Cardiac muscle cell (in vitro differentiated cells and primary cell): ENCODE measurements around the gene HDDC3. TPM values are rescaled to one million over a fixed set of nuclear protein-coding genes. Genes with fewer than 3 reads are reported as not detected.

ENCODE experiments used
- DNase-seq, 2 donors: peaks; one replicate each; pipeline versions ENCODE4 v3.0.0 to v3.0.0-alpha.2; 2010 to 2017; ENCODE audit warnings: low read depth in 1 of 2, low spot score in 1 of 2
- H3K27ac ChIP-seq: fragments of 200-600 bp; sonication (generic); 2 replicates; pipeline ENCODE4 v1.5.1; 2016
- H3K27me3 ChIP-seq: fragments of 200-600 bp; sonication (generic); 2 replicates; pipeline ENCODE4 v1.6.0; 2016; ENCODE audit warnings: control low read depth
- H3K36me3 ChIP-seq: fragments of 200-600 bp; sonication (generic); 2 replicates; pipeline ENCODE4 v1.5.1; 2016; ENCODE audit warnings: control low read depth
- H3K4me1 ChIP-seq: fragments of 200-600 bp; sonication (generic); 2 replicates; pipeline ENCODE4 v1.8.1; 2017; ENCODE audit warnings: low read depth, mild to moderate bottlenecking, mixed run types
- H3K4me3 ChIP-seq: fragments of 200-600 bp; sonication (generic); 2 replicates; pipeline ENCODE4 v1.5.1; 2016; ENCODE audit warnings: mild to moderate bottlenecking
- H3K9me3 ChIP-seq: fragments of 200-600 bp; sonication (generic); 2 replicates; pipeline ENCODE4 v1.5.1; 2017; ENCODE audit warnings: low read depth, mild to moderate bottlenecking, control low read depth
- polyA plus RNA-seq: library from polyadenylated mRNA; unstranded; fragments of >200 nt; fragmentation: Nextera tagmentation; extraction: Ambion mirVana; gene quantifications from 2 replicates; pipeline ENCODE4 v1.2.1, GENCODE V29; 2016
- total RNA-seq: library from RNA; depleted of rRNA; stranded (reverse); fragments of >200 nt; gene quantifications from 2 replicates; pipeline ENCODE4 v1.2.3, GENCODE V29; 2016
- TF ChIP-seq, protein P1 (sequence below): IDR thresholded peaks from 2 replicates; pipeline ENCODE4 v1.5.1; 2012; ENCODE audit warnings: low read depth, mild to moderate bottlenecking, low read length

Gene HDDC3
- total and polyA plus RNA-seq, 2 experiments from 2014 or later = 22.5 to 32.5 TPM

DNA sequence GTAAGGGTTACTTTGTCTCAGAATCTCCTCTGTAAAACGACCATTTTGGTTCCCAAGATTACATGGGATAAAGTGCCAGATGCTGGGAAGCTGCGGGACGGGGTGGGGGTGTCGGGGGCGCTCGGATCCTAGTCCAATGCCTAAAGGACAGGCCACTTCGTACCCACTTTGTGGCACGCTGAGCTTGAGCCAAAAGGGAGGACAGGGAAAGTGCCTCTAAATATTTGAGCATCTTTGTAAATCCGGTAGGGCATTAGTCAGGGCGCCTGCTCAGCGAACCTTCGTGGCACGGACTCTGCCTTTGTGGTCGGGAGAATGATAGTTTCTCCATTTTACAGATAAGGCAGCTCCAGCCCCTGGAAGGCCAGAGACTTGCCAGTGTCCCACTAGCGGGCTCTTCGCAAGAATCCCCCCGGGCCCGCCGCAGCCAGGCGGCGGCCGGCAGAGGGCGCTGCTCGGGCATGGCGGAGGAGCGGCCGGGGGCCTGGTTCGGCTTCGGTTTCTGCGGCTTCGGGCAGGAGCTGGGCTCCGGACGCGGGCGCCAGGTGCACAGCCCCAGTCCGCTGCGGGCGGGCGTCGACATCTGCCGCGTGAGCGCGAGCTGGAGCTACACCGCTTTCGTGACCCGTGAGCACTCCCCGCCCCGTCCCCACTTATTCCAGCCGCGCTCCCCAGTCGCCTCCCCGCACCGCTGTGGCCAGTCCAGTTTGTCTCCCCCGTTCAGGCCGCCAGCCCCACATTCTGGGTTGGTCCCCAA lies 24.1 kb upstream of the HDDC3 start:
- TF ChIP-seq, protein P1, sequence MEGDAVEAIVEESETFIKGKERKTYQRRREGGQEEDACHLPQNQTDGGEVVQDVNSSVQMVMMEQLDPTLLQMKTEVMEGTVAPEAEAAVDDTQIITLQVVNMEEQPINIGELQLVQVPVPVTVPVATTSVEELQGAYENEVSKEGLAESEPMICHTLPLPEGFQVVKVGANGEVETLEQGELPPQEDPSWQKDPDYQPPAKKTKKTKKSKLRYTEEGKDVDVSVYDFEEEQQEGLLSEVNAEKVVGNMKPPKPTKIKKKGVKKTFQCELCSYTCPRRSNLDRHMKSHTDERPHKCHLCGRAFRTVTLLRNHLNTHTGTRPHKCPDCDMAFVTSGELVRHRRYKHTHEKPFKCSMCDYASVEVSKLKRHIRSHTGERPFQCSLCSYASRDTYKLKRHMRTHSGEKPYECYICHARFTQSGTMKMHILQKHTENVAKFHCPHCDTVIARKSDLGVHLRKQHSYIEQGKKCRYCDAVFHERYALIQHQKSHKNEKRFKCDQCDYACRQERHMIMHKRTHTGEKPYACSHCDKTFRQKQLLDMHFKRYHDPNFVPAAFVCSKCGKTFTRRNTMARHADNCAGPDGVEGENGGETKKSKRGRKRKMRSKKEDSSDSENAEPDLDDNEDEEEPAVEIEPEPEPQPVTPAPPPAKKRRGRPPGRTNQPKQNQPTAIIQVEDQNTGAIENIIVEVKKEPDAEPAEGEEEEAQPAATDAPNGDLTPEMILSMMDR = peak; percentile 98
- Histone ChIP-seq H3K4me3 (peak overlapping the region; percentile 41), H3K4me1 (peaks cover 9% of the 10 kb centered on the region), H3K36me3 (peaks cover 9% of the 10 kb centered on the region), H3K27me3 (no peaks in the 10 kb centered on the region), H3K9me3 (no peaks in the 10 kb centered on the region), H3K27ac (no peak overlapping the region)
- DNase-seq = peak; percentile 84 to 85

DNA sequence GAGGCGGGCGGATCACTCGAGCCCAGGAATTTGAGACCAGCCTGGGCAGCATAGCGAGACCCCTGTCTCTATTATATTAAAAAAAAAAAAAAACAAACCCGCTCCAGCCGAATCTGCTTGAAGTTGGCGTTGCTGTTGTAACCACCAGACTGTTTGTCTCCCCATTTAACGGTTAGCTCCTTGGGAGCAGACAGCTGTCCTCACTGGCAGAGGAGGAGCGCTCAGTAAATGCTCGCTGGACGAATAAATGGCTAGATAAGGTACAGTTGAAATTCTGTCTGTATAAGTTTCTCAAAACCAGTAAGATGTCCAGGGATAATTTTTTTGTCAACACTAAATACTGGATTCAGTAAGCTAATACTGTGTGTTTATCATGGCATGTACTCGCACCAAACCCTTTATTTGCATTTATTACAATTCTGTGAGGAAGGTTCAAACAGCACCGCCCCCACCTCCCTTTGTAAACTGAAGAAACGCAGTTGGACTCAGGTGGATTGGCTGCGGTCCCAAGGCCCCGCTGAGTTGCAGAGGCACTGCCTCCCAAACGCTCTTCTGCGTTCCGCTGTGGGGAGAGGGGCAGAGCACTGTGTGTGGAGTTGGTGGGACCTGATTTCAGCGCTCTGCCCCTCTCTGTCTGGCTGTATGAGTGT lies 23.4 kb upstream of the HDDC3 start:
- H3K9me3 ChIP-seq = no peaks in the 10 kb centered on the region
- peaks cover 15% of the 10 kb centered on the region for H3K36me3 ChIP-seq
- H3K27me3 ChIP-seq = no peaks in the 10 kb centered on the region
- TF ChIP-seq, protein P1 = no peak
- no peak for DNase-seq
- peak overlapping the region; percentile 60 for H3K4me3 ChIP-seq
- peaks cover 9% of the 10 kb centered on the region for H3K4me1 ChIP-seq
- no peak overlapping the region for H3K27ac ChIP-seq

DNA sequence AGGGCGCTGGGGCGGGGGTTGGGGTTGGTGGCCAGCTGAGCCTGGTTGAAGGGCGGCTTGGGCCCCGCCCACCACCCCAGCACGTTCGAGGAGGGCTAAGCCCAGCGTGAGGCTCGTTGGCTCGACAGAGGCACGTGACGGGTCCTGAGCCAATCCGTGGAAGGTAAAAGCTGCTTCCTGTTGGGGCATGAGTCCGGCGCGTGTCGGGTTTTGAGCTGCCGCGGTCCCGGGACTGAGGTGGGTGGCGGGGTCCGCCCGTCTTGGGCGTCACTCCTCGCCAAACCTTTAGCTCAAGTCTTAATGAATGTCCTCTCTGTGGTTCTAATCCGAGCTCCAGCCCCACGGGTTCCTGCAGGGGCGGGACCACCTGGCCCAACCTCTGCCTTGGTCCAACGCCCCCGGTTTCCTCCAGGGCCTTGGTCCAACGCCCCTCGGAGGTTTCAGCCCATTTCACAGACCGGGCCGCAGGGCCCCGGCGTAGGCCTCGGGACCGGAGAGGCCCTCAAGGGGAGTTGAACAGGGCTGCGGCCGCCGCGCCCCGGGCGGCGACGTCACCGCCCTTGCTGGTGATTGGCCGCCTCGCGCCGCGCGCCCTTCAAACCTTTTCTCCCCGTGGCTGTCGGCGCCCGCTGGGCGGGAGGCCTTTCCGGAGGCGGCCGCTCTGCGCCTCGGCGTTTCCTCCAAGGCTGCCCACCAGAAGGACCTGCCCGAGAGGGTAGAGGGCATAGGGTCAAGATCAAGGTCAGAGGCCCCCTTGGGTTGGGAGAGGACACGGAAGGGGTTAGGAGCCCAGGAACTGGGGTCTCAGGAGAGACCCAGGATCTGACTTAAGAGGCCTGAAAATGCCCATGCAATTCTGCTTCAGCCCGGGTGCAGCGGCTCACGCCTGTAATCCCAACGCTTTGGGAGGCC lies 22.6 kb upstream of the HDDC3 start, which contains the start of gene RCCD1:
Gene RCCD1, plus strand, starts transcription at position 173 of the 912 bp plus-strand sequence. CDS start 1,851 bp downstream, outside the sequence.
- Histone ChIP-seq H3K9me3 (no peaks in the 10 kb centered on the region), H3K4me3 (peak within 1 kb of the TSS; percentile 60), H3K27me3 (no peaks in the 10 kb centered on the region), H3K4me1 (peaks cover 9% of the 10 kb centered on the region), H3K36me3 (peaks cover 23% of the 10 kb centered on the region), H3K27ac (peak within 1 kb of the TSS; percentile 42)
- TF ChIP-seq, protein P1 = no peak
- DNase-seq = peak; percentile 95 to 97

DNA sequence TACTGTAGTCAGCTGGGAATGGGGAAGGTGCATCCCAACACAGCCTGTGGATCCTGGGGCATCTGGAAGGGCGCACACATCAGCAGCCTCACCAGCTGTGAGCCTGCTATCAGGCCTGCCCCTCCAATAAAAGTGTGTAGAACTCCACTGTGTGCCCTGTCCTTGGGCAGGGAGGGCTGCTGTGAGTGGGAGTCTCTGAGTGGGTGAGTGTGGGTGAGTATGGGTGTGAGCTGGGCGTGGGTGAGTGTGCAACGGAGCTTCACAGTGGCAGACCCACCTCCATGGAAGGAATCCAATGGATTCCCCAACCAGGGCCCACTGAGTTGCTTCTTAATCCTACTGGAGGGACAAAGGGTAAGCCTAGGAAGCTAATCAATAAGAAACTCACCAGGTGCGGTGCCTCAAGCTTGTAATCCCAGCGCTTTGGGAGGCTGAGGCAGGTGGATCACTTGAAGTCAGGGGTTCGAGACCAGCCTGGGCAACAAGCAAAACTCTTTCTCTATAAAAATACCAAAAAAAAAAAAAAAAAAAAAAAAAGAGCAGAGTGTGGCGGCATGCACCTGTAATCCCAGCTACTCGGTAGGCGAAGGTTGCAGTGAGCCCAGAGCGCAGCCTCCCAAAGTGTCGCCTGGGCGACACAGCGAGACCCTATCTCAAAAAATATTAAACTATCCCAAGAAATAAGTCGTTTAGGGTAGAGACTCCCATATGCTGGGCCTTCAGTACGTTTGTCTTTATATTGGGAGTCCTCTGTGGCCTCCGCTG lies 21.8 kb upstream of the HDDC3 start:
- DNase-seq = no peak
- H3K27me3 ChIP-seq = no peaks in the 10 kb centered on the region
- H3K4me1 ChIP-seq = peaks cover 9% of the 10 kb centered on the region
- H3K27ac ChIP-seq = no peak overlapping the region
- no peaks in the 10 kb centered on the region for H3K9me3 ChIP-seq
- H3K4me3 ChIP-seq = peak overlapping the region; percentile 60
- TF ChIP-seq, protein P1 = no peak
- H3K36me3 ChIP-seq = peaks cover 26% of the 10 kb centered on the region
